HepG2 (cell line): ENCODE results near the gene SSC4D. TPM values are rescaled to one million over a fixed set of nuclear protein-coding genes. Genes with fewer than 3 reads are reported as not detected.

Experiments
- GATAD1 ChIP-seq: IDR thresholded peaks from 2 replicates; pipeline ENCODE4 v1.6.1; 2016; ENCODE audit warnings: missing genetic modification reagents, missing compliant biosample characterization
- HCFC1 ChIP-seq: fragments of 150-350 bp; IDR thresholded peaks from 2 replicates; pipeline ENCODE4 v1.6.1; 2014; ENCODE audit warnings: low read depth, low read length
- MTA3 ChIP-seq: sonication (generic); formaldehyde crosslinking; IDR thresholded peaks from 2 replicates; pipeline ENCODE4 v1.4.0; 2020; ENCODE audit warnings: missing genetic modification reagents
- NFKBIZ ChIP-seq: IDR thresholded peaks from 2 replicates; pipeline ENCODE4 v1.6.1; 2018; ENCODE audit warnings: missing genetic modification reagents, missing compliant biosample characterization
- NPAS2 ChIP-seq: sonication (generic); formaldehyde crosslinking; IDR thresholded peaks from 2 replicates; pipeline ENCODE4 v1.8.0; 2022; ENCODE audit warnings: mild to moderate bottlenecking, missing genetic modification reagents, borderline replicate concordance
- RNF2 ChIP-seq: fragments of 450-650 bp; conservative IDR thresholded peaks from 2 replicates; pipeline ENCODE4 v1.6.1; 2016; ENCODE audit warnings: low read depth
- TCF7 ChIP-seq: sonication (generic); IDR thresholded peaks from 2 replicates; pipeline ENCODE4 v1.6.1; 2016; ENCODE audit warnings: antibody characterized with exemption, low read depth
- ZFP1 ChIP-seq: IDR thresholded peaks from 2 replicates; pipeline ENCODE4 v1.6.1; 2016
- ZNF121 ChIP-seq: sonication (generic); formaldehyde crosslinking; IDR thresholded peaks from 2 replicates; pipeline ENCODE4 v1.5.0; 2020; ENCODE audit warnings: mild to moderate bottlenecking, missing genetic modification reagents
- ZNF333 ChIP-seq: sonication (generic); formaldehyde crosslinking; IDR thresholded peaks from 2 replicates; pipeline ENCODE4 v1.4.0; 2020; ENCODE audit warnings: mild to moderate bottlenecking, missing genetic modification reagents, borderline replicate concordance
- ZNF354B ChIP-seq: sonication (generic); formaldehyde crosslinking; IDR thresholded peaks from 2 replicates; pipeline ENCODE4 v1.8.0; 2022; ENCODE audit warnings: mild to moderate bottlenecking, missing genetic modification reagents
- ZNF549 ChIP-seq: sonication (generic); formaldehyde crosslinking; IDR thresholded peaks from 2 replicates; pipeline ENCODE4 v1.5.0; 2020; ENCODE audit warnings: missing genetic modification reagents
- ZNF737 ChIP-seq: sonication (generic); formaldehyde crosslinking; IDR thresholded peaks from 2 replicates; pipeline ENCODE4 v1.5.0; 2020; ENCODE audit warnings: missing genetic modification reagents, mild to moderate bottlenecking, borderline replicate concordance
- ZNF776 ChIP-seq: sonication (generic); formaldehyde crosslinking; IDR thresholded peaks from 2 replicates; pipeline ENCODE4 v1.4.0; 2020; ENCODE audit warnings: mild to moderate bottlenecking, missing genetic modification reagents
- ZSCAN12 ChIP-seq: sonication (generic); formaldehyde crosslinking; IDR thresholded peaks from 2 replicates; pipeline ENCODE4 v1.9.0; 2021; ENCODE audit warnings: mild to moderate bottlenecking, missing genetic modification reagents
- ZSCAN20 ChIP-seq: sonication (generic); formaldehyde crosslinking; IDR thresholded peaks from 2 replicates; pipeline ENCODE4 v1.4.0; 2020; ENCODE audit warnings: missing genetic modification reagents, mild to moderate bottlenecking, borderline replicate concordance
- ZSCAN25 ChIP-seq: sonication (generic); formaldehyde crosslinking; IDR thresholded peaks from 2 replicates; pipeline ENCODE4 v1.8.0; 2022; ENCODE audit warnings: mild to moderate bottlenecking, missing genetic modification reagents
- polyA plus RNA-seq, 8 experiments: library from polyadenylated mRNA; depleted of rRNA in 3 of 8; stranded (reverse) in 7 of 8; unstranded in 1 of 8; fragments of >200 nt; fragmentation: Illumina TruSeq in 4 of 8; extraction: Trizol in 4 of 8; gene quantifications; 2 replicates each; pipeline versions ENCODE4 v1.2.1 to v1.2.3, GENCODE V29; 2011 to 2016; ENCODE audit warnings: low read depth in 4 of 8, missing spikeins in 1 of 8, mixed read lengths in 1 of 8; ENCODE audit not compliant: insufficient read depth in 1 of 8
- total RNA-seq, 5 experiments: library from RNA; depleted of rRNA; stranded (reverse); fragments of >200 nt; fragmentation: Illumina TruSeq; extraction: Trizol; gene quantifications; 2 replicates each; pipeline ENCODE4 v1.2.3, GENCODE V29; 2016; ENCODE audit warnings: low read depth in 1 of 5
- TF ChIP-seq, protein P1 (sequence below): sonication (generic); formaldehyde crosslinking; IDR thresholded peaks from 2 replicates; pipeline ENCODE4 v1.5.0; 2020; ENCODE audit warnings: mild to moderate bottlenecking, missing genetic modification reagents
- TF ChIP-seq, protein P2 (sequence below): sonication (generic); formaldehyde crosslinking; IDR thresholded peaks from 2 replicates; pipeline ENCODE4; 2020; ENCODE audit warnings: missing genetic modification reagents, mild to moderate bottlenecking, borderline replicate concordance
- TF ChIP-seq, protein P3 (sequence below): sonication (generic); formaldehyde crosslinking; IDR thresholded peaks from 2 replicates; pipeline ENCODE4 v1.5.0; 2020; ENCODE audit warnings: missing genetic modification reagents
- TF ChIP-seq, protein P4 (sequence below): IDR thresholded peaks from 2 replicates; pipeline ENCODE4 v1.6.1; 2016; ENCODE audit warnings: low read depth, control low read depth

Gene SSC4D
- total and polyA plus RNA-seq, 2 of the 13 experiments (the other 11 are each of a cell fraction or from before 2014, with no cell fraction given), result 33.3 to 63.8 TPM

DNA sequence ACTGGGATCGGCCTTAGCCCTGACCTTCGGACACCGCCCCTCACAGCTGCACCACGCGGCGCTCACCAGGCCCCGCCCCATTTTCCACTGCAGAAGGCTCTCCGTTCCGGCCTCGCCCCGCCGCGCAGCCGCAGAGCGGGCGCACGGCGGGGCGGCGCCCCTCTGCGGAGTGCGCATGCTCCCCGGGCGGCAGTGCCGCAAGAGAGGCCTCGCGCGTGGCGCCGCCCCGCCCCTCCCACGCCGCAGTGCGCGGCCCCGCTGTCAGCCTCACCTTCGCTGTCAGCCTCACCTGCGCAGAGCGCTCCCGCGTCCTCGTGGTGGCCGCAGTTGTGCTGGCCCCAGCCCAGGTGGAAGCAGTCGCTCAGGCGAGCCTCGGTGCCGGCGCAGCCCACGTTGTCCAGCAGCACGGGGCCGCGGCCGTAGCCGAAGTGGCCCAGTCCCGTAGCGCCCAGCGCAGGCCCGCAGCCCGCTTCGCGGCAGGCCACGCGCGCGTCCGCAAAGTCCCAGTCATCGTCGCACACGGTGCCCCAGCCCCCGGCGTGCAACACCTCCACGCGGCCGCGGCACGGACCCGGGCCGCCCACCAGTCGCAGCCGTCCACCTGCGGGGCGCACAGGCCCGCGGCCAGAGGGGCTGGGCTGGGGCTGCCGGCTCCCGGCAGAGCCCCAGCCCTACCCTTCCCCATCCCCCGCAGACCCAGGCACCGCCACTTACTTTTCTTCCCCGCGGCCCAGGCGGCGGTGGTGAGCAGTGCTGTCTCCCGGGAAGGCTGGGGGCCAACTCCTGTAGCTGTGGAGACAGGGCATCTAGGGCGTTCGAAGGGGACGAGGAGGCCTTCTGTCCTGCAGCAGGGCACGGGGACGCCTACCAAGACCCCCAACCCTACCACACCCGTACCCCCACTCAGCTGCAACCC lies 16.1 kb downstream of the SSC4D start (continued):
- TF ChIP-seq, protein P1, sequence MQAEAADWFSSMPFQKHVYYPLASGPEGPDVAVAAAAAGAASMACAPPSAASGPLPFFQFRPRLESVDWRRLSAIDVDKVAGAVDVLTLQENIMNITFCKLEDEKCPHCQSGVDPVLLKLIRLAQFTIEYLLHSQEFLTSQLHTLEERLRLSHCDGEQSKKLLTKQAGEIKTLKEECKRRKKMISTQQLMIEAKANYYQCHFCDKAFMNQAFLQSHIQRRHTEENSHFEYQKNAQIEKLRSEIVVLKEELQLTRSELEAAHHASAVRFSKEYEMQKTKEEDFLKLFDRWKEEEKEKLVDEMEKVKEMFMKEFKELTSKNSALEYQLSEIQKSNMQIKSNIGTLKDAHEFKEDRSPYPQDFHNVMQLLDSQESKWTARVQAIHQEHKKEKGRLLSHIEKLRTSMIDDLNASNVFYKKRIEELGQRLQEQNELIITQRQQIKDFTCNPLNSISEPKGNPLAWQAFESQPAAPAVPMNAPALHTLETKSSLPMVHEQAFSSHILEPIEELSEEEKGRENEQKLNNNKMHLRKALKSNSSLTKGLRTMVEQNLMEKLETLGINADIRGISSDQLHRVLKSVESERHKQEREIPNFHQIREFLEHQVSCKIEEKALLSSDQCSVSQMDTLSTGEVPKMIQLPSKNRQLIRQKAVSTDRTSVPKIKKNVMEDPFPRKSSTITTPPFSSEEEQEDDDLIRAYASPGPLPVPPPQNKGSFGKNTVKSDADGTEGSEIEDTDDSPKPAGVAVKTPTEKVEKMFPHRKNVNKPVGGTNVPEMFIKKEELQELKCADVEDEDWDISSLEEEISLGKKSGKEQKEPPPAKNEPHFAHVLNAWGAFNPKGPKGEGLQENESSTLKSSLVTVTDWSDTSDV (CRISPR knock-in tag), result peak; percentile 99
- peak; percentile 93 for TF ChIP-seq ZNF776 (CRISPR knock-in tag)
- TF ChIP-seq, protein P2, sequence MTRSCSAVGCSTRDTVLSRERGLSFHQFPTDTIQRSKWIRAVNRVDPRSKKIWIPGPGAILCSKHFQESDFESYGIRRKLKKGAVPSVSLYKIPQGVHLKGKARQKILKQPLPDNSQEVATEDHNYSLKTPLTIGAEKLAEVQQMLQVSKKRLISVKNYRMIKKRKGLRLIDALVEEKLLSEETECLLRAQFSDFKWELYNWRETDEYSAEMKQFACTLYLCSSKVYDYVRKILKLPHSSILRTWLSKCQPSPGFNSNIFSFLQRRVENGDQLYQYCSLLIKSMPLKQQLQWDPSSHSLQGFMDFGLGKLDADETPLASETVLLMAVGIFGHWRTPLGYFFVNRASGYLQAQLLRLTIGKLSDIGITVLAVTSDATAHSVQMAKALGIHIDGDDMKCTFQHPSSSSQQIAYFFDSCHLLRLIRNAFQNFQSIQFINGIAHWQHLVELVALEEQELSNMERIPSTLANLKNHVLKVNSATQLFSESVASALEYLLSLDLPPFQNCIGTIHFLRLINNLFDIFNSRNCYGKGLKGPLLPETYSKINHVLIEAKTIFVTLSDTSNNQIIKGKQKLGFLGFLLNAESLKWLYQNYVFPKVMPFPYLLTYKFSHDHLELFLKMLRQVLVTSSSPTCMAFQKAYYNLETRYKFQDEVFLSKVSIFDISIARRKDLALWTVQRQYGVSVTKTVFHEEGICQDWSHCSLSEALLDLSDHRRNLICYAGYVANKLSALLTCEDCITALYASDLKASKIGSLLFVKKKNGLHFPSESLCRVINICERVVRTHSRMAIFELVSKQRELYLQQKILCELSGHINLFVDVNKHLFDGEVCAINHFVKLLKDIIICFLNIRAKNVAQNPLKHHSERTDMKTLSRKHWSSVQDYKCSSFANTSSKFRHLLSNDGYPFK (CRISPR knock-in tag), result no peak
- TF ChIP-seq ZNF737 (CRISPR knock-in tag), result no peak
- TF ChIP-seq RNF2, result peak; percentile 88; the same call in 1 of the 2 replicates
- TF ChIP-seq, protein P3, sequence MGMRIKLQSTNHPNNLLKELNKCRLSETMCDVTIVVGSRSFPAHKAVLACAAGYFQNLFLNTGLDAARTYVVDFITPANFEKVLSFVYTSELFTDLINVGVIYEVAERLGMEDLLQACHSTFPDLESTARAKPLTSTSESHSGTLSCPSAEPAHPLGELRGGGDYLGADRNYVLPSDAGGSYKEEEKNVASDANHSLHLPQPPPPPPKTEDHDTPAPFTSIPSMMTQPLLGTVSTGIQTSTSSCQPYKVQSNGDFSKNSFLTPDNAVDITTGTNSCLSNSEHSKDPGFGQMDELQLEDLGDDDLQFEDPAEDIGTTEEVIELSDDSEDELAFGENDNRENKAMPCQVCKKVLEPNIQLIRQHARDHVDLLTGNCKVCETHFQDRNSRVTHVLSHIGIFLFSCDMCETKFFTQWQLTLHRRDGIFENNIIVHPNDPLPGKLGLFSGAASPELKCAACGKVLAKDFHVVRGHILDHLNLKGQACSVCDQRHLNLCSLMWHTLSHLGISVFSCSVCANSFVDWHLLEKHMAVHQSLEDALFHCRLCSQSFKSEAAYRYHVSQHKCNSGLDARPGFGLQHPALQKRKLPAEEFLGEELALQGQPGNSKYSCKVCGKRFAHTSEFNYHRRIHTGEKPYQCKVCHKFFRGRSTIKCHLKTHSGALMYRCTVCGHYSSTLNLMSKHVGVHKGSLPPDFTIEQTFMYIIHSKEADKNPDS (CRISPR knock-in tag), result peak; percentile 82
- TF ChIP-seq ZNF549 (CRISPR knock-in tag), result no peak
- TF ChIP-seq ZSCAN25 (CRISPR knock-in tag), result peak; percentile 65; the same call in 1 of the 2 replicates
- TF ChIP-seq MTA3 (CRISPR knock-in tag), result no peak
- no peak for TF ChIP-seq NPAS2 (CRISPR knock-in tag)
- TF ChIP-seq ZNF333, result peak; percentile 45; the same call in 1 of the 2 replicates
- TF ChIP-seq, protein P4, sequence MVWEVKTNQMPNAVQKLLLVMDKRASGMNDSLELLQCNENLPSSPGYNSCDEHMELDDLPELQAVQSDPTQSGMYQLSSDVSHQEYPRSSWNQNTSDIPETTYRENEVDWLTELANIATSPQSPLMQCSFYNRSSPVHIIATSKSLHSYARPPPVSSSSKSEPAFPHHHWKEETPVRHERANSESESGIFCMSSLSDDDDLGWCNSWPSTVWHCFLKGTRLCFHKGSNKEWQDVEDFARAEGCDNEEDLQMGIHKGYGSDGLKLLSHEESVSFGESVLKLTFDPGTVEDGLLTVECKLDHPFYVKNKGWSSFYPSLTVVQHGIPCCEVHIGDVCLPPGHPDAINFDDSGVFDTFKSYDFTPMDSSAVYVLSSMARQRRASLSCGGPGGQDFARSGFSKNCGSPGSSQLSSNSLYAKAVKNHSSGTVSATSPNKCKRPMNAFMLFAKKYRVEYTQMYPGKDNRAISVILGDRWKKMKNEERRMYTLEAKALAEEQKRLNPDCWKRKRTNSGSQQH (CRISPR knock-in tag), result no peak
- peak; percentile 60; the same call in 1 of the 2 replicates for TF ChIP-seq ZNF354B (CRISPR knock-in tag)
- TF ChIP-seq NFKBIZ (CRISPR knock-in tag), result no peak; the same call in 1 of the 2 replicates
- TF ChIP-seq HCFC1, result no peak
- TF ChIP-seq GATAD1, result 0 out of 2 replicates have a peak, but pooled peaks have one; percentile 48
- TF ChIP-seq ZNF121 (CRISPR knock-in tag), result peak; percentile 51
- no peak for TF ChIP-seq TCF7
- TF ChIP-seq ZSCAN12 (CRISPR knock-in tag), result no peak; the same call in 1 of the 2 replicates
- TF ChIP-seq ZFP1 (CRISPR knock-in tag), result no peak; the same call in 1 of the 2 replicates
- no peak for TF ChIP-seq ZSCAN20
